HPDE6-E6E7 (cell line): ENCODE measurements around the gene CSNK1G2.
A peak's percentile ranks its signal among the peaks of the same experiment; 100 is the strongest.

Experiments
- DNase-seq: peaks from one replicate; pipeline ENCODE4 v3.0.0; 2011; ENCODE audit warnings: missing footprints; ENCODE audit errors: extremely low spot score

Gene CSNK1G2

DNA sequence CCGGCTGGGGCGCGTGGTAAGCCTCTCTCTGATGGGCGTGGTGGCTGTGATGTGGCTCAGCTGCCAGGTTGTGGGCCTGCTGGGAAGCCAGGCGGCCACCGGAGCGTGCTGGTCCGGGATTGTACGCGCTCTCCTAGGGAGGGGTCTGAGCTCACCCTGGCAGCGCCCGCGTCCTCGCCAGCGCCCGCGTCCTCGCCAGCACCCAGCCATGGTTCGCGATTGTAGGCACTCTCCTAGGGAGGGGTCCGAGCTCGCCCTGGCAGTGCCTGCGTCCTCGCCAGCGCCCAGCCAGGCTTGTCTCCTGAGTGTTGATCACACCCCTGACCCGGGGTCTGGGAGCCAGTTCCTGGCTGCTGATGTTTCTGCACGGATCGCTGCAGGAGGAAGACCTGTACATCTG, 22.0 kb upstream of the CSNK1G2 start:
- no peak for DNase-seq

DNA sequence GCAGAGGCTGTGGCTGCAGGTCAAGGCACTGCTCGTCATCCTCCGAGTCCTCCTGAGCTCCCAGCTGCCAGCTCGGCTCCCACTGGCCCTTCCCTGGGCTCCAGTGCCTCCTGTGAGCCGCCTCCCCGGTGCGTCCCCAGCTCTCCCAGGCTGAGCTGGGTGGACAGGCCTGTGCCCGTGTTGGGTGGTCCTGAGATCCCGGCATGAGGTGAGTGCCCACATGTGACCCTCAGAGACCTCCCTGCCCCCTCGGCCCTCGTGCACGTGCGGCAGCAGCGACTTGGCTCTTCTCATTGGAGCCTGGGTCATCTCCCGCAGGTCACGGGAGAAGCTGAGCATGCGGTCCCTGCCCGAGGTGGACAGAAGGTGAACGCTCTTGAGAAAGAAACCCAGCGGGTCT, 20.3 kb upstream of the CSNK1G2 start:
- no peak for DNase-seq

DNA sequence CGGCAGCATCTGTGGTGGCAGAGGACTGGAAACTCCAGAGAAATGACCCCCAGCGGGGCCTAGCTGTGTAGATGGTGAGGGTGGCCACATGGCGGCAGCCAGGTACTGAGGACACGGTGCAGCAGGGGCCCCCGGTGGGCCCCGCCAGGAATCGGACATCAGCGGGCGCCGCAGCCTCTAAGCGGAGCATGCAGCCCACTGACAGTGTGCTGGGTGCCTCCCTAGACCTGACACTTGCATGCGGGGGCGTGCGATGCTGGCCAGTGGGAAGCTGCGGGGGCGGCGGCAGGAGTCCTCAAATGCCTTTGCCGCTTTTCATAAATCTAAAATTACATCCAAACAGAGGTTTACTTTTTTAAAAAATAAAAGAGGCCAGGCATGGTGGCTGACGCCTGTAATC, 19.6 kb upstream of the CSNK1G2 start:
- no peak for DNase-seq

DNA sequence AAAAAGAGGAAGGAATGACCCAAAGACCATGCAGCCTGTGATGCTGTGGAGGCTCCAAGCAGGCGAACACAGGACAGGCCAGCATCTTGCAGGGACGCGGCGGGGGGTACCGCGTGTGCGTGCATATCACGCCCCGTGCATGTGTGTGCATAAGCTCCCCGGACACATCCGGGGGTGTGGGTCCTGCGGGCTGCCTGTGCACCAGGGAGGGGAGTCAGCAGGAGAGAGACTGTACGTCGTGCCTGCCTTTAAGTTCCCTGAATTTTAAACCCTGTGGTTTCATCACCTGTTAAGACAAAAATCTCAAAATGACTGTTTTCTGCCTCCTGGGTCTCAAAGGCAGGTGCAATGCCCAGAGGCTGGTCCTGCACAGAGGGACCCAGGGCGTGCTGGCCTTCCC, 19.1 kb upstream of the CSNK1G2 start:
- DNase-seq = no peak

DNA sequence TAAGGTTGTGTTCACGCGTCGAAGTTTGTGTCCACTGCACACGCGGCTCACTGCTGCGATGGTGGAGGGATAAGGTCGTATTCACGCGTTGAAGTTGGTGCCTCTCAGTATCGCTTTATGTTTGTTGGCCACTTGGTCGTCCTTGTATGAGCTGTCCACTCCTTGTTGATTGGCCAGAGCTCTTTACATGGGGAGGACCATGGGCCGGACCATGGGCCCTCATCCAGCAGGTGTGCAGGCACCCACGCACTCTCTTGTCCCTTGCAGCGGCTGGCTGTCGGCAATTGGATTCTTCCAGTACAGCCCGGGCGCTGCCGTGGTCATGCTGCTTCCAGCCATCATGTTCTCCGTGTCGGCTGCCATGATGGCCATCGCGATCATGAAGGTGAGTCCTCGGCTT, 18.2 kb upstream of the CSNK1G2 start:
- no peak for DNase-seq

DNA sequence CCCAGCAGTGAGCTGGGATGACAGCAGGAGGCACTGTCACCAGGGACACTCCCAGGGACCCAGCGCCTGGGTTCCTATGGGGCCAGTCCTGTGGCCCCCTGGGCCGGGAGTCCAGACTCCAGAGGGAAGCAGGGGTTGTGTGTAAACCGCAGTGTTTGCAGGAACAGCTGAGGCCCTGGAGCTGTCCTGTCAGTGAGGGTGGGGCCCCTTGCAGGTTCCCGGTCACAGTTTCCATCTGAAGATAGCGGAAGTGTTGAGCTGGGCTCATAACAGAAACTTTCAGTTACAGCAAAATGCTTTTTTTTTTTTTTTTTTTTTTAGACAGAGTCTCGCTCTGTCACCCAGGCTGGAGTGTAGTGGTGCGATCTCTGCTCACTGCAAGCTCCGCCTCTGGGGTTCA, 17.7 kb upstream of the CSNK1G2 start:
- no peak for DNase-seq

DNA sequence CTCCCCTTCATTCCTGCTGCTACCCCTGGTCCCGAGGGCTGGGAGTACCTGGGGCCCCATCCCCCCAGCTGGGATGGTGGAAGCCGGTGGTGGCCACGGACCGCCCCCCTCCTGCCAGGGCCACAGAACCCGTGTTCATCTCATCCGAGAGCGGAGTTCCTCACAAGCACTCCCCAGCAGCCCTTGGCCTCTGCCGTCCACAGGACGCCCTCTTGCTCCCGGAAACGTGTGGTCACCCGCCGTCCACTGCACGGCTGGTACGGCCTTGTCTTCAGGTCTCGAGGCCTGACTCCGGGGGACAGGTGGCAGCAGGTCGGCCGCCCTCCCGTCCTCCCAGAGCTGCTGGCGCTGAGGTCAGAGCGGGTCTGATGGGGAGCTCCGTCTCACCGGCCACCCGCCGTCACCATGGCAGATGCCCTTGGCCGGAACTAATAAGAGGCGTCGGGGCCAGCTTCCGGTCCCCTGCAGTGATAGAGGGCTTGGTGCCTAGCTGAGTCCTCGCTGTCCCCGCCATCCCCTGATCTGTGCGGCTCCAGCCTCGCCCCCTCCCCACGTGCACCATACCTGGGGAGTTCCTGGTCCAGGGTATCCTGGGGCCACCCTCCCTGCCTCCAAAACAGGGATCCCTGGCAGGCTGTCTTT, 16.5 kb upstream of the CSNK1G2 start:
- DNase-seq = no peak

DNA sequence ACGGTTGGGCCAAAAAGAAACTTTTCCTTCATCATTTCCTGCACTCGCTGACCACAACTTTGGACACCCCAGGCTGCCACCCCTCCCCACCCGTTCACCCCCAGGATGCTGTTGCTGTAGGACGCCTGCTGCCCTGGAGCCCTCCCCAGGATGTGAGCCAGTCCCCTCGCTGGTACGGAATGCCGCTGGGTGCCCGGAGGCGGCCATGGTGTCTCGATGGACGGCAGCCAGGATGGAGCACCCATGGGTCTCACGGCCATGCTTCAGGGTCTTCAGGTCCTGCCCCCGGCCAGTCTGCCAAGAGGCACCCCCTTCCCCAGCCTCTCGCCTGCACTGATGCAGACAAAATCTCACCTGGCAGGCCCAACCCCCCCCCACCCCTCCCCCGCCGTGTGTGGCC, 15.4 kb upstream of the CSNK1G2 start:
- no peak for DNase-seq

DNA sequence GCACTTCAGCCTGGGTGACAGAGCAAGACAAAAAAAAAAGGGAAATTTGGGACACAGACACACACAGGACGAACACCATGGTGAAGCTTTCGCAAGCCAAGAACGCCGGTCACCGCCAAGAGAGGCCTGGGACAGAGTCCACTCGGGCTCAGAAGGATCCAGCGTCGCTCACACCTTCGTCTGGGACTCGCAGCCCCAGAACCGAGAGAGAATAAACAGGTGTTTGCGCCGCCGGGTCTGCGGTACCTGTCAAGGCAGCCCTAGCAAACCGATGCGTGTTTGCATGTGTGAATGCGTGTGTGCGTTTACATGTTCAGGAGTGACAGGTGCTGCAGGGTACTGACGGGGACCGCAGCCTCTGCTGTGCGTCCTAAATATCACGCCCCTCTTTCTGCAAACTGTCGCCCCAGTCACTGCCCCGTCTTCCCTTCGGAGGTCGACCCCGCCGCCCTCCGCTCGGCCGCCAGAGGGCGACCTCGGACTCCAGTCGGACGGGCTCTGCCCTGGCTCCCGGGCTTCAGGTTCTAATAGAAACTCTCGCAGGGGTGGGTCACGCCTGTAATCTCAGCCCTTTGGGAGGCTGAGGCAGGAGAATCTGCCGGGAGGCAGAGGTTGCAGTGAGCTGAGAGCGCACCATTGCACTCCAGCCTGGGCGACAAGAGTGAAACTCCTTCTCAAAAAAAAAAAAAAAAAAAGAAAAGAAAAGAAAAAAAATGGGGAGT, 11.8 kb upstream of the CSNK1G2 start:
- DNase-seq = peak; percentile 84

DNA sequence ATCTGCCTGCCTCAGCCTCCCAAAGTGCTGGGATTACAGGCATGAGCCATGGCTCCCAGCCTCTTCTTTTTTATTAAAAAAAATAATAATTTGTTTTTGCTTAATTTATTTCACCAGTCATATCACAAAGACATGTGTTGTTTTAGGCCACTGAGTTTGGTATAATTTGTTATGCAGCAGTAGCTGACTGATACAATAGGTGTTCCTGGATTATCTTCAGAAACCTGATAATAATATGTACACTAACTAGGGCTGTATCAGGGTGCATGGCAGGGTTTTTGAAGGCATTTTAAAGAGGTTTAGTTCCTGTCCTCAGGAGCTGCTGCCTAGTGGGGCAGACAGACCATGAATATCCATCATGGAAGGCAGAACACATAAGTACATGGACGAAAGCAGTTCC, 9.5 kb upstream of the CSNK1G2 start:
- DNase-seq = no peak

DNA sequence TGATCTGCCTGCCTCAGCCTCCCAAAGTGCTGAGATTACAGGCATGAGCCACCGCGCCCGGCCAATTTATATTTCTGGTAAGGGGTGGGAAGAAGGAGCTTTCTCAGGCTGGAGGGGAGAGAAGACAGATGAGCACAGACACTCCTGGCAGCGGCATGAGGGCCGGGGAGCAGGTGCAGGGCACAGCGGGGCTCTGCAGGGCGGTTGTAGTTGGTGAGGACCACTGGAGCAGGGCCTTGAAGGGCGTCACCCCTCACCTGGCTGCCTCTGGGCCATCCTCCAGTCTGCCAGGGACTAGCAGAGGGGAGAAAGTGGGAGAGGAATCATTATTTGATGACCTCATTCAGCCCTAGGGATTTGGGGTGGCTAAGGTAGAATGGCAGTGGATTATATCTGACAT, 8.6 kb upstream of the CSNK1G2 start:
- no peak for DNase-seq

DNA sequence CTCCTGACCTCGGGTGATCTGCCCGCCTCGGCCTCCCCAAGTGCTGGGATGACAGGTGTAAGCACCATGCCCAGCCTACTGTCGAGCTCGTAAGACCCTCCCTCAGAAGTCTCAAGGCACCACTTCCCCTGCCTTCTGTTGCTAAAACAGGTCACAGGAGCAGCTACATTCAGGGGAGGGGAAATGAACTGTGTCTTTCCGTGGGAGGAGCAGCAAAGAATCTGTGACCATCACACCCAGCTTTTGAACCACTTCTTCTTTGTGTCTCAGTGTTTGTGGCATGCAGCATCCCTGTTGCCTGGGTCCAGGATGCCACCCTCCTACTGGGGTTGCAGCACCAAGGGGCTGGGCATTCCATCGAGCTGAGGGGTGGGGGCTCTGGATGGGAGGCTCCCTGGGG, 7.7 kb upstream of the CSNK1G2 start:
- no peak for DNase-seq

DNA sequence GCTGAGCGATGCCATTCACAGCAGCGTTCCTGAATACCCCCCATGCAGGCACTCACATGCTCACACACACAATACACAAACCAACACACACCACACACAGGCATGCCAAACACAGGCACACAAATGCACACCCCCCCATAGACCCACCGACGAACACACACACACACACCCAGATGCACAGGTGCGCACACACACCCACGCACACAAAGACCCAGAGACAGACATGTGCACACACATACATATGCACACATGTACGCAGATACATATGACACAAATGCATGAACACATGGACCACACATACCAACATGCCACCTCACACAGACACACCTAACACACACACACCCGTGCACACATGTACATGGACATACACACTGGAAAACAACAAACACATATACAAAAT, 7.0 kb upstream of the CSNK1G2 start:
- no peak for DNase-seq

DNA sequence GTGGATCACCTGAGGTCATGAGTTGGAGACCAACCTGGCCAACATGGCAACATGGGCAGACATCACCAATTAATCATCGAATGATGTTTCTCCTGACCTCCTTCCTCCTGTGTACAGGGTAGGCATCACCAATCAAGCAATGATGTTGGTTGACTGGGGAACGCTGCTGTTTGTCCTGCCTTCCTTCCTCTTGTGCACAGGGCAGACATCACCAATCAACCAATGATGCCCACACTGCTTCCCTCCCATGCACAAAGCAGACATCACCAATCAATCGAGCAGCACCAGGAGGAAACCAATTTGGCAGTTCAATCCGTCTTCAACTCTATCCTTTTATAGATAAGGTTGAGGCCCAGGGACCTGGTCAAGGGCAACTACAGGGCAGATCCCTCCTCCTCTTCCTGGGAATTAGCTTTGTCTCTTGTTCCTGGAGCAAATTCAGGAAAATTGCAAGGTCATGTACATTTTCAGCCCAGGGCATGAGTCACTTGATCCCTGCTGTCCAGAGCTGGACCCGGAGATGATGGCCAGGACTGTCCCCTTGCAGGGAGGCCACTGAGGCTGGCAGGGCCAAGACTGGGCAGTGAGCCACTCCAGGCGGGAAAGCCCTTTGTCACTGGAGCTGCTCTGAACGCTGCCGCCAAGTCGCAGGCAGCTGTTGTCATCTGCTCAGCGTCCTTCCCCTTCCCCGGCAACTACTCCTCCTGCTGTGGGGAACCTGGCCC, 5.3 kb upstream of the CSNK1G2 start:
- DNase-seq = no peak

DNA sequence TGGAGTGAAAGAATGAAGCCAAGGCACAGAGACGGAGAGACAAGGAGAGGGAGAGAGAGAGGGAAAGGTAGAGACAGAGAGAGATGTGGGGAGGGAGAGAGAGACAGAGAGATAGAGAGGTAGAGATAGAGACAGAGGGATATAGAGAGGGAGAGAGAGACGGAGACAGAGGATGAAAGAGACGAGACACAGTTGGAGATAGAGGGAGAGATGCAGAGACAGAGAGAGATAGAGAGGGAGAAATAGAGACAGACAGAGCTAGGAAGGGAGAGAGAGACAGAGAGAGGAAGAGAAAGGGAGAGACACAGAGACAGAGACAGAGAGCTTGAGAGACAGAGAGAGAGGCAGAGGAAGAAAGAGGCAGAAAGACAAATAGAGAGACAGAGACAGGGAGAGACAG, 4.5 kb upstream of the CSNK1G2 start:
- no peak for DNase-seq

DNA sequence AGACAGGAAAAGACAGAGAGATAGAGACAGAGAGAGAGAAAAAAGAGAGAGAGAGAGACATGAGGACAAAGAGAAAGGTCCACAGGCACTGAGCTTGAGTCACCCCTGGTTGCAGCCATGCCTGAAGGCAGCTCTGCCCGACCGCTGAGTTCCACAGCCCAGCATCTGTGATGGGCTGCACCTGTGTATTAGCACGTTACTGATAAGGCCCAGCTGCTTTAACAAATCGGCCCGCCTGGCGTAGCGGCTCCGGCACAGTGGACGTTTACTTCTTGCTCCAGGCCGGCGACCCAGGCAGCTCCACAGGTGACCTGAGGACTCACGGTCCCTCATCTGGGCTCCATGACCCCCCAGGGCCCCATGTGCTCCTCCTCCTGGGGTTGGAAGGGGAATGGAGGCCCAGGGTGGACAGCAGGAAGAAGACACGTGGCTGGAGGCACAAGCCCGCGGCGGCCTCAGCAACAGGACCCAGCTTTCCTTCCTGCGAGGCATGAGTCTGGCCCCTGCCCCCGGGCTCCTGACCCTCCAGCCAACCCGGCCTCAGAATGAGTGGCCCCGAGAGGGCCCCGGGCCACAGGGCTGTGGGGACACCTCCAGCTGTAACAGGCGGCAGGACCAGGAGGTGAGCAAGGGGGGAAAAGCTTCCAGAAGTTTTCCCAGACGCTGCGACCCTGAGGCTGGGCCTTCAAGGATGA, 3.9 kb upstream of the CSNK1G2 start:
- DNase-seq = no peak

DNA sequence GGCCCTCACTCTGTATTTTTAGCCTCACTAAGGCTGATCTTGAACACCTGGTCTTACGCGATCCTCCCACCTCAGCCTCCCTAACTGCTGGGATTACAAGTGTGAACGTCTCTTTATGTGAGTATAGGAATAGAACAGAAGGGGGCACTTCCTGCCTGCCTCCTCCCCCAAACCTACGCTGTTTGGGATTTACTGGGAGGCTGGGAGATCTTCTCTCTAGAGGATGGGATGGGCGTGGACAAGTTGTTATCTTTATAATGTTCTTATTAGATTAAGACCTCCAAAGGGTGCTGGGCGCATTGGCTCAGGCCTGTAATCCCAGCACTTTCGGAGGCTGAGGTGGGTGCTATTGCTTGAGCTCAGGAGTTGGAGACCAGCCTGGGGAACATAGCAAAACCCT, 2.9 kb upstream of the CSNK1G2 start:
- no peak for DNase-seq

DNA sequence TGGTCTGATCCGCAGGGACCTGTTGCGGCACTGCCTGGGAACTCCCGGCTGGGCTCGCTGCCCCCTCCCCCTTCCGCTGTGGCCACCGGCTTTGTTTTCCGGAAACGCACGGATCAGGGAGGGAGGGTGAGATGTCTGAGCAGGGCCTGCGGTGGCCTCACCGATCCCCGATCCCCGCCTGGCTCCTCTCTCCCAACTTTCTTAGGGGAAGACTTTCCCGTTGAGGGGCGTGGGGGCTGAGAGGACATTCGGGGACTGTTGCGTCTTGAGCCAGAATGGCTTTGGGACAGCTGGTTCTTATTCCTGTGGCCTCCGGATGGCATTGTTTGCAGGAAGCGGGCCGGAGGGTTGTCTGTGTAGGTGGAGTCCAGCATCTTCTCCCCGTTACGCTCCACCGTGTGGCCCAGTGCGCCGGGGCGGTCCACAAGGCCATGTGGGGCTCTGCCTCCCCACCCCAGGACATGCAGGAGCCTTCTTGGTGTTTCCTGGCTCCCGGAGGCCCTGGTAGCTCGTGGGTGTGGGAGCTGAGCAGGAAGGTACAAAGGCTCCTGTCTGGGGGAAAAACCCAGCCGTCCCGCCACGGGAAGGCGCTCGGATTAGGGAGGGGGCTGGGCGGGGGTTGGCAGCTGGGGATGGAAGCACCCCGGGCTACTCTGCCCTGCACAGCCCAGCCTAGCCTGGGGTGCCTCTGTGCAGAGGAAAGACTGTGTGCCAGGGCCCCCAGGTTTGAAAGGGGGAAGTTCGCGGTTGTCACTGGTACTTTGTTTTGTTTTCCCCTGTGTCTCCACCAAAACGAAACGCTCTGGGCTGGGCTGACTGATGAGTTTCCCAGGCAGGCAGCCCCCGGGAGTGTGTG, 1.3 kb downstream of the CSNK1G2 start:
- DNase-seq = peak; percentile 71

DNA sequence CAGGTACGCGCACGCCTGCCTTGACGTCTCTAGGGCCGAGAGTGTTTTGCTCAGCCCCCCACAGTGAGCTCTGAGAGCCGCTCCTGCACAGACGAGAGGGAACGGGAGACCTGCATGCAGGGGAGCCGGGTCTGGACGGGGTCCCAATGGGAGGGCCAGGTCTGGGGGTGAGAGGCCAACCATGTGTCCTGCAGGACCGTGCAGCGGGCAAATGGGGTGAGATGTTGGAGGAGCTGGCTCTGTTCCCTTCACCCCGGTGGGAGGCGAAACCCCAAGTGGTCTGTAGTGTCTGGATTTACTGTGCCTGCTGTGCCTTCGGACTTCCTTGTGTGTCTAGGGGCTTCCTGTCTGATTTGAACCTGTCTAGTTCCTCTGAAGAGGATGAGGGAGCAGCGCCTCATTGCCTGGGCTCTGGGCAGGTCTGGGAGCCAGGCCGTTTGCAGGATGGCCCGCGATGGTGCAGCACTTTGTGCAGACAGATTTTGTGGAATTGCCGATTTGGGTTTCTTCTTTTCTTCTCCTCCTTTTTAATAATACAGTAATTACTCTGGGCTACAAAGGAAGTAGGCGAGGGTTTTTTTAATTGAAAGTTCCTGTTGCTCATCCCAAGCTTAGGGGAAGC, 2.1 kb downstream of the CSNK1G2 start:
- DNase-seq = no peak

DNA sequence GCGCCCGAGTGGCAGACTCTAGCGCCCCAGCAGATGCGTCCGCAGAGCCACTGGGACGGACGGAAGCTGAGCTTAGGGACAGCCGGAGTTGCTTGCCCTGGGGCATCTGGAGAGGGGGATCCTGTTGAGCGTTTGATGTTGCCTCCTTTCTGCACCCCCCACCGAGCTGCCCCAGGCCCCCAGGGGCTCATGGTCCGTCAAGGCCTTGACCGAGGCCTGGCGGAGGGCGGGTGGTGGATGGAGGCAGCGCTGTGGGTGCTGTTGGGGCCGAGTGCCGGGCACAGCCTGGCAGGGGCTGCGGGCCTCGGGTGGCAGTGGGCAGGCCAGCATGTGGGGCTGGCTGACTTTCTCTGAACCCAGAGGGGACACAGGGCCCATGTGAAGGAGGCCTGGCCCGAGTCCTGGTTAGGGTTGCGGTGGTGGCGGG, 2.7 kb downstream of the CSNK1G2 start:
- no peak for DNase-seq
